G401 (cell line): ENCODE data around the gene CD300A. TPM values are rescaled to one million over a fixed set of nuclear protein-coding genes. Genes with fewer than 3 reads are reported as not detected.

Experiments used
- DNase-seq: peaks from one replicate; pipeline ENCODE4 v3.0.0-alpha.2; 2015; ENCODE audit warnings: low spot score
- in situ Hi-C: cut with HindIII; loops from 2 replicates; pipeline ENCODE4 v1.10.0; 2016; ENCODE audit warnings: low sequenced_read_pairs, mixed read lengths
- total RNA-seq: library from RNA; depleted of rRNA; stranded (reverse); fragments of >200 nt; shearing (Covaris generic); gene quantifications from 2 replicates; pipeline ENCODE4 v1.2.3, GENCODE V29; 2014

CD300A gene
- total RNA-seq, 1 experiment from 2014 or later: not detected

GRCh38 chr17:74437702-74438101 lies 28.7 kb upstream of the CD300A start:
- DNase-seq: peak; percentile 47
- in situ Hi-C loops: loop anchor here (5.0 kb wide), 1 partner anchor 90 kb away; no protein-coding TSS in a partner anchor

- in situ Hi-C loops: loop anchor here (5.0 kb wide), 1 partner anchor 93 kb away; no protein-coding TSS in a partner anchor
- peak; percentile 47 for DNase-seq
These were observed 26.5 kb upstream of the CD300A start for GRCh38 chr17:74439691-74440567.

GRCh38 chr17:74441537-74441936 lies 24.9 kb upstream of the CD300A start:
- in situ Hi-C loops: no loop called here
- no peak for DNase-seq

GRCh38 chr17:74442291-74442669 lies 24.2 kb upstream of the CD300A start:
- in situ Hi-C loops: no loop called here

GRCh38 chr17:74442670-74443515 lies 23.5 kb upstream of the CD300A start:
- peak; percentile 86 for DNase-seq
- in situ Hi-C loops: no loop called here

More at GRCh38 chr17:74442291-74442669, 24.2 kb upstream of the CD300A start:
- no peak for DNase-seq

- in situ Hi-C loops: no loop called here
- peak; percentile 49 for DNase-seq
These were observed 22.7 kb upstream of the CD300A start for GRCh38 chr17:74443516-74444296.

- in situ Hi-C loops: no loop called here
- peak; percentile 41 for DNase-seq
These were observed 22.0 kb upstream of the CD300A start for GRCh38 chr17:74444406-74444805.

GRCh38 chr17:74445158-74445557 lies 21.3 kb upstream of the CD300A start:
- DNase-seq: peak; percentile 44
- in situ Hi-C loops: no loop called here

- in situ Hi-C loops: no loop called here
- DNase-seq: peak; percentile 98
These were observed 19.6 kb upstream of the CD300A start for GRCh38 chr17:74446551-74447500.

- DNase-seq: peak; percentile 37
- in situ Hi-C loops: no loop called here
These were observed 18.7 kb upstream of the CD300A start for GRCh38 chr17:74447628-74448159.

GRCh38 chr17:74448756-74449155 lies 17.7 kb upstream of the CD300A start:
- DNase-seq: peak; percentile 24
- in situ Hi-C loops: no loop called here

- in situ Hi-C loops: no loop called here
- peak; percentile 47 for DNase-seq
These were observed 17.1 kb upstream of the CD300A start for GRCh38 chr17:74449306-74449705.

GRCh38 chr17:74449773-74450172 lies 16.7 kb upstream of the CD300A start:
- in situ Hi-C loops: no loop called here

GRCh38 chr17:74450231-74450630 lies 16.2 kb upstream of the CD300A start:
- peak; percentile 25 for DNase-seq
- in situ Hi-C loops: no loop called here

More at GRCh38 chr17:74449773-74450172, 16.7 kb upstream of the CD300A start:
- DNase-seq: peak; percentile 51

- in situ Hi-C loops: no loop called here
These were observed 15.5 kb upstream of the CD300A start for GRCh38 chr17:74450925-74451403.

GRCh38 chr17:74451557-74451956 lies 14.9 kb upstream of the CD300A start:
- no peak for DNase-seq
- in situ Hi-C loops: no loop called here

More at GRCh38 chr17:74450925-74451403, 15.5 kb upstream of the CD300A start:
- peak; percentile 21 for DNase-seq

GRCh38 chr17:74452033-74452840 lies 14.2 kb upstream of the CD300A start:
- in situ Hi-C loops: no loop called here
- peak; percentile 36 for DNase-seq
